GM23338 (cell line): ENCODE results near the gene CBFA2T3.

Experiments used
- CREB1 ChIP-seq: fragments of 250-450 bp; sonication (Bioruptor Pico); IDR thresholded peaks from 2 replicates; pipeline ENCODE4 v1.5.0; 2020; ENCODE audit warnings: low read depth, mild to moderate bottlenecking, moderate library complexity
- EZH2 ChIP-seq: fragments of 200-600 bp; sonication (generic); IDR thresholded peaks from one replicate; pipeline ENCODE4 v1.8.0; 2017; ENCODE audit warnings: antibody characterized with exemption, mild to moderate bottlenecking, low read depth; ENCODE audit not compliant: unreplicated experiment
- EZH2phosphoT487 ChIP-seq: fragments of 200-600 bp; sonication (generic); IDR thresholded peaks from one replicate; pipeline ENCODE4 v1.8.1; 2018; ENCODE audit warnings: antibody characterized with exemption; ENCODE audit not compliant: unreplicated experiment
- POLR2AphosphoS5 ChIP-seq: IDR thresholded peaks from 2 replicates; pipeline ENCODE4 v1.6.1; 2016; ENCODE audit warnings: antibody characterized with exemption, low read depth
- TF ChIP-seq, protein P1 (sequence below), 2 experiments: fragments of 200-600 bp in 1 of 2; sonication (generic) in 1 of 2; conservative IDR thresholded peaks; 2 replicates each; pipeline versions ENCODE4 v1.5.1 to v1.6.1; 2016 to 2017; ENCODE audit warnings: antibody characterized with exemption in 2 of 2, low read depth in 2 of 2, mild to moderate bottlenecking in 2 of 2, moderate library complexity in 1 of 2
- TF ChIP-seq, protein P2 (sequence below): IDR thresholded peaks from one replicate; pipeline ENCODE4 v1.6.1; 2018; ENCODE audit warnings: antibody characterized with exemption; ENCODE audit not compliant: unreplicated experiment
- TF ChIP-seq, protein P3 (sequence below): IDR thresholded peaks from 2 replicates; pipeline ENCODE4 v1.6.1; 2016; ENCODE audit warnings: antibody characterized with exemption

DNA sequence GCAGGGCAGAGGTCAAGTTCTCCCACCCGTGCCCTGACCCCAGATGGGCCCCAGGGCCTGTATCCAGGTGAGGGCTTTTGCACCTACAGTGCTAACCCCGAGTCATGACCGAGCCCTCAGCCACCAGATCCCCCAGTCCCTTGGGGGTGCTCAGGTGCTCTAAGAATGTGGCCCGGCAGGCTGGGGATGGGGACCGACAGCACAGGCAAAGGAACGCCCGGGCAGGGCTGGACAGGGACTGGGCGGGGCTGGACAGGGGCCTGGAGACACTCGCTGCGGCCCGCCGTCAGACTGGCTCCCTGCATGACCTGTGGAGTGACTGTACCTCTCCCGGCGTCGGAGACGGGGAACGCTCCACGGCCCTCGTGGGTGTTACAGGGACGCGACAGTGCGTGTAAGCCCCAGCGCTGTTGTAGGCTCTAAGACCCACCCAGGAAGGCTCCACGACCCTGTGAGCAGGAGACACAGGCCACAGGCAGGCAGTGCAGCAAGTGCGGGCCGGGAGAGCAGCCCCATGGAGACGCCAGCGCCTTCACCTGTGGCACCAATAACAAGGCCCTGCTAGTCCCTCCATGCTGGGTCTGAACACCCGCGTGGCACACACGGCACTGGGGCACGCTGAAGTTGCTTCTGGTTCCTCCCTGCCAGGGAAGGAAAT is 38.8 kb downstream of the CBFA2T3 start:
- TF ChIP-seq, protein P1, sequence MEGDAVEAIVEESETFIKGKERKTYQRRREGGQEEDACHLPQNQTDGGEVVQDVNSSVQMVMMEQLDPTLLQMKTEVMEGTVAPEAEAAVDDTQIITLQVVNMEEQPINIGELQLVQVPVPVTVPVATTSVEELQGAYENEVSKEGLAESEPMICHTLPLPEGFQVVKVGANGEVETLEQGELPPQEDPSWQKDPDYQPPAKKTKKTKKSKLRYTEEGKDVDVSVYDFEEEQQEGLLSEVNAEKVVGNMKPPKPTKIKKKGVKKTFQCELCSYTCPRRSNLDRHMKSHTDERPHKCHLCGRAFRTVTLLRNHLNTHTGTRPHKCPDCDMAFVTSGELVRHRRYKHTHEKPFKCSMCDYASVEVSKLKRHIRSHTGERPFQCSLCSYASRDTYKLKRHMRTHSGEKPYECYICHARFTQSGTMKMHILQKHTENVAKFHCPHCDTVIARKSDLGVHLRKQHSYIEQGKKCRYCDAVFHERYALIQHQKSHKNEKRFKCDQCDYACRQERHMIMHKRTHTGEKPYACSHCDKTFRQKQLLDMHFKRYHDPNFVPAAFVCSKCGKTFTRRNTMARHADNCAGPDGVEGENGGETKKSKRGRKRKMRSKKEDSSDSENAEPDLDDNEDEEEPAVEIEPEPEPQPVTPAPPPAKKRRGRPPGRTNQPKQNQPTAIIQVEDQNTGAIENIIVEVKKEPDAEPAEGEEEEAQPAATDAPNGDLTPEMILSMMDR (conservative IDR thresholded peaks at IDR 0.05; ENCODE audit: low read depth in 2 of 2), result no peak
- TF ChIP-seq EZH2phosphoT487 (no peak), EZH2 (no peak), CREB1 (CRISPR knock-in tag) (no peak), POLR2AphosphoS5 (no peak)
- TF ChIP-seq, protein P2, sequence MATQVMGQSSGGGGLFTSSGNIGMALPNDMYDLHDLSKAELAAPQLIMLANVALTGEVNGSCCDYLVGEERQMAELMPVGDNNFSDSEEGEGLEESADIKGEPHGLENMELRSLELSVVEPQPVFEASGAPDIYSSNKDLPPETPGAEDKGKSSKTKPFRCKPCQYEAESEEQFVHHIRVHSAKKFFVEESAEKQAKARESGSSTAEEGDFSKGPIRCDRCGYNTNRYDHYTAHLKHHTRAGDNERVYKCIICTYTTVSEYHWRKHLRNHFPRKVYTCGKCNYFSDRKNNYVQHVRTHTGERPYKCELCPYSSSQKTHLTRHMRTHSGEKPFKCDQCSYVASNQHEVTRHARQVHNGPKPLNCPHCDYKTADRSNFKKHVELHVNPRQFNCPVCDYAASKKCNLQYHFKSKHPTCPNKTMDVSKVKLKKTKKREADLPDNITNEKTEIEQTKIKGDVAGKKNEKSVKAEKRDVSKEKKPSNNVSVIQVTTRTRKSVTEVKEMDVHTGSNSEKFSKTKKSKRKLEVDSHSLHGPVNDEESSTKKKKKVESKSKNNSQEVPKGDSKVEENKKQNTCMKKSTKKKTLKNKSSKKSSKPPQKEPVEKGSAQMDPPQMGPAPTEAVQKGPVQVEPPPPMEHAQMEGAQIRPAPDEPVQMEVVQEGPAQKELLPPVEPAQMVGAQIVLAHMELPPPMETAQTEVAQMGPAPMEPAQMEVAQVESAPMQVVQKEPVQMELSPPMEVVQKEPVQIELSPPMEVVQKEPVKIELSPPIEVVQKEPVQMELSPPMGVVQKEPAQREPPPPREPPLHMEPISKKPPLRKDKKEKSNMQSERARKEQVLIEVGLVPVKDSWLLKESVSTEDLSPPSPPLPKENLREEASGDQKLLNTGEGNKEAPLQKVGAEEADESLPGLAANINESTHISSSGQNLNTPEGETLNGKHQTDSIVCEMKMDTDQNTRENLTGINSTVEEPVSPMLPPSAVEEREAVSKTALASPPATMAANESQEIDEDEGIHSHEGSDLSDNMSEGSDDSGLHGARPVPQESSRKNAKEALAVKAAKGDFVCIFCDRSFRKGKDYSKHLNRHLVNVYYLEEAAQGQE, result no peak
- TF ChIP-seq, protein P3, sequence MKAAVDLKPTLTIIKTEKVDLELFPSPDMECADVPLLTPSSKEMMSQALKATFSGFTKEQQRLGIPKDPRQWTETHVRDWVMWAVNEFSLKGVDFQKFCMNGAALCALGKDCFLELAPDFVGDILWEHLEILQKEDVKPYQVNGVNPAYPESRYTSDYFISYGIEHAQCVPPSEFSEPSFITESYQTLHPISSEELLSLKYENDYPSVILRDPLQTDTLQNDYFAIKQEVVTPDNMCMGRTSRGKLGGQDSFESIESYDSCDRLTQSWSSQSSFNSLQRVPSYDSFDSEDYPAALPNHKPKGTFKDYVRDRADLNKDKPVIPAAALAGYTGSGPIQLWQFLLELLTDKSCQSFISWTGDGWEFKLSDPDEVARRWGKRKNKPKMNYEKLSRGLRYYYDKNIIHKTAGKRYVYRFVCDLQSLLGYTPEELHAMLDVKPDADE, result no peak
